Endothelial cell of hepatic sinusoid (primary cell): ENCODE data around the gene ANTXRL.
"Not testable (repeated sequence)": the region's sequence is repeated elsewhere in the genome, so short reads cannot be mapped to it uniquely, and the experiment has no call there.

Source experiments
- in situ Hi-C: cut with HindIII; loops from 2 replicates; pipeline ENCODE4 v1.10.0; 2017; ENCODE audit warnings: low sequenced_read_pairs

ANTXRL gene

GRCh38 chr10:46254007-46254383, 32.8 kb upstream of the ANTXRL start:
- in situ Hi-C loops, result no loop called here

GRCh38 chr10:46254467-46254866, 32.3 kb upstream of the ANTXRL start:
- in situ Hi-C loops, result no loop called here

- in situ Hi-C loops, result not testable (repeated sequence)
Measured at GRCh38 chr10:46255210-46255609, 31.6 kb upstream of the ANTXRL start.

- in situ Hi-C loops, result no loop called here
Measured at GRCh38 chr10:46255801-46256747, 30.7 kb upstream of the ANTXRL start.

GRCh38 chr10:46257099-46257498, 29.7 kb upstream of the ANTXRL start:
- in situ Hi-C loops, result no loop called here

- in situ Hi-C loops, result not testable (repeated sequence)
Measured at GRCh38 chr10:46262906-46263560, 23.8 kb upstream of the ANTXRL start.

- in situ Hi-C loops, result no loop called here
Measured at GRCh38 chr10:46263831-46264268, 22.9 kb upstream of the ANTXRL start.

GRCh38 chr10:46264336-46264735, 22.5 kb upstream of the ANTXRL start:
- in situ Hi-C loops, result no loop called here

GRCh38 chr10:46264737-46265368, 21.9 kb upstream of the ANTXRL start:
- in situ Hi-C loops, result no loop called here

GRCh38 chr10:46265566-46266305, 21.1 kb upstream of the ANTXRL start:
- in situ Hi-C loops, result not testable (repeated sequence)

GRCh38 chr10:46266306-46266985, 20.4 kb upstream of the ANTXRL start:
- in situ Hi-C loops, result no loop called here

- in situ Hi-C loops, result no loop called here
Measured at GRCh38 chr10:46267132-46267985, 19.4 kb upstream of the ANTXRL start.

- in situ Hi-C loops, result no loop called here
Measured at GRCh38 chr10:46268076-46268881, 18.5 kb upstream of the ANTXRL start.

- in situ Hi-C loops, result not testable (repeated sequence)
Measured at GRCh38 chr10:46269554-46270053, 17.2 kb upstream of the ANTXRL start.

- in situ Hi-C loops, result no loop called here
Measured at GRCh38 chr10:46270086-46270811, 16.5 kb upstream of the ANTXRL start.

- in situ Hi-C loops, result not testable (repeated sequence)
Measured at GRCh38 chr10:46270963-46271530, 15.8 kb upstream of the ANTXRL start.

- in situ Hi-C loops, result not testable (repeated sequence)
Measured at GRCh38 chr10:46271795-46272499, 14.8 kb upstream of the ANTXRL start.
